ENCODE data around the gene BTG4.

DNA sequence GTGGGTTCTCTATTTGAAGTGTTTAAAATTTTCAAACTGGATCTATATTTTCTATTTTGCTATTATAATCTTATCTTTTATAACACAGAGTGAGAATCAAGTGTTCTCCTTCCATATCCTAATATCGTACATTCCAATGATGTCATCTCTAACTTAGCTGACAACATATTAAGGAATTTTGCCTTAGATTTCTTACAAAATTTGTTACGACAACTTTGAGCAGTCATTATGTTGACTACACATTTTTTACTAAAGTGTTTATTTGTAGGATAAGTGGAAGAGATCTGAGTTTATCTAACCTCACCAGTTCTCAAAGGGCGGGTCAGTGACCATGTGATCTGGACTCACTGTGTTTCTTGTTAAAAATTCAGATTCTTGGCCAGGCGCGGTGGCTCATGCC, 12.7 kb downstream of the BTG4 start:
- TF ChIP-seq, protein P1, sequence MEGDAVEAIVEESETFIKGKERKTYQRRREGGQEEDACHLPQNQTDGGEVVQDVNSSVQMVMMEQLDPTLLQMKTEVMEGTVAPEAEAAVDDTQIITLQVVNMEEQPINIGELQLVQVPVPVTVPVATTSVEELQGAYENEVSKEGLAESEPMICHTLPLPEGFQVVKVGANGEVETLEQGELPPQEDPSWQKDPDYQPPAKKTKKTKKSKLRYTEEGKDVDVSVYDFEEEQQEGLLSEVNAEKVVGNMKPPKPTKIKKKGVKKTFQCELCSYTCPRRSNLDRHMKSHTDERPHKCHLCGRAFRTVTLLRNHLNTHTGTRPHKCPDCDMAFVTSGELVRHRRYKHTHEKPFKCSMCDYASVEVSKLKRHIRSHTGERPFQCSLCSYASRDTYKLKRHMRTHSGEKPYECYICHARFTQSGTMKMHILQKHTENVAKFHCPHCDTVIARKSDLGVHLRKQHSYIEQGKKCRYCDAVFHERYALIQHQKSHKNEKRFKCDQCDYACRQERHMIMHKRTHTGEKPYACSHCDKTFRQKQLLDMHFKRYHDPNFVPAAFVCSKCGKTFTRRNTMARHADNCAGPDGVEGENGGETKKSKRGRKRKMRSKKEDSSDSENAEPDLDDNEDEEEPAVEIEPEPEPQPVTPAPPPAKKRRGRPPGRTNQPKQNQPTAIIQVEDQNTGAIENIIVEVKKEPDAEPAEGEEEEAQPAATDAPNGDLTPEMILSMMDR (IDR thresholded peaks at IDR 0.05), result no peak
- TF ChIP-seq POLR2A (IDR thresholded peaks at IDR 0.05), result no peak

All from thyroid gland (tissue), 4 donors.